HepG2 (cell line): Measurements from ENCODE around the gene RPL4. TPM values are rescaled to one million over a fixed set of nuclear protein-coding genes. Genes with fewer than 3 reads are reported as not detected.

Experiments
- AHR ChIP-seq: IDR thresholded peaks from 2 replicates; pipeline ENCODE4 v1.6.1; 2018; ENCODE audit warnings: missing genetic modification reagents, missing compliant biosample characterization
- BCL6 ChIP-seq: IDR thresholded peaks from 2 replicates; pipeline ENCODE4 v1.6.1; 2016; ENCODE audit warnings: missing genetic modification reagents, missing compliant biosample characterization
- CENPBD1 ChIP-seq: sonication (generic); formaldehyde crosslinking; IDR thresholded peaks from 2 replicates; pipeline ENCODE4 v1.8.0; 2022; ENCODE audit warnings: missing genetic modification reagents, low read depth, mild to moderate bottlenecking, borderline replicate concordance
- CTCF ChIP-seq: sonication (generic); formaldehyde crosslinking; IDR thresholded peaks from 2 replicates; pipeline ENCODE4 v1.5.0; 2020; ENCODE audit warnings: mild to moderate bottlenecking, missing genetic modification reagents, moderate library complexity
- FOXP1 ChIP-seq, 2 experiments: fragments of 450-650 bp in 1 of 2; IDR thresholded peaks; 2 replicates each; pipeline ENCODE4 v1.6.1; 2017 to 2018; ENCODE audit warnings: antibody characterized with exemption in 1 of 2
- GATAD1 ChIP-seq: IDR thresholded peaks from 2 replicates; pipeline ENCODE4 v1.6.1; 2016; ENCODE audit warnings: missing genetic modification reagents, missing compliant biosample characterization
- GATAD2A ChIP-seq: IDR thresholded peaks from 2 replicates; pipeline ENCODE4 v1.6.1; 2016
- MED1 ChIP-seq: sonication (generic); formaldehyde crosslinking; IDR thresholded peaks from 2 replicates; pipeline ENCODE4 v1.4.0; 2020; ENCODE audit warnings: missing genetic modification reagents
- MTA1 ChIP-seq: sonication (generic); formaldehyde crosslinking; IDR thresholded peaks from 2 replicates; pipeline ENCODE4 v1.4.0; 2020; ENCODE audit warnings: missing genetic modification reagents, mild to moderate bottlenecking, borderline replicate concordance
- RBAK ChIP-seq: sonication (generic); formaldehyde crosslinking; IDR thresholded peaks from 2 replicates; pipeline ENCODE4 v1.5.1; 2020; ENCODE audit warnings: mild to moderate bottlenecking, missing genetic modification reagents
- SAFB2 ChIP-seq: sonication (generic); formaldehyde crosslinking; IDR thresholded peaks from 2 replicates; pipeline ENCODE4 v1.5.1; 2020; ENCODE audit warnings: missing genetic modification reagents, low read depth, mild to moderate bottlenecking, borderline replicate concordance
- SIN3A ChIP-seq: IDR thresholded peaks from 2 replicates; pipeline ENCODE4 v1.6.1; 2011; ENCODE audit warnings: low read depth, mild to moderate bottlenecking, control low read depth, low read length, borderline replicate concordance
- ZBTB3 ChIP-seq: sonication (generic); formaldehyde crosslinking; IDR thresholded peaks from 2 replicates; pipeline ENCODE4 v1.4.0; 2020; ENCODE audit warnings: low read depth, mild to moderate bottlenecking, moderate library complexity, missing genetic modification reagents, borderline replicate concordance
- ZBTB49 ChIP-seq: sonication (generic); formaldehyde crosslinking; IDR thresholded peaks from 2 replicates; pipeline ENCODE4 v1.4.0; 2020; ENCODE audit warnings: missing genetic modification reagents, borderline replicate concordance
- ZC3H4 ChIP-seq: sonication (generic); formaldehyde crosslinking; IDR thresholded peaks from 2 replicates; pipeline ENCODE4 v1.4.0; 2020; ENCODE audit warnings: missing genetic modification reagents, borderline replicate concordance
- ZNF335 ChIP-seq: sonication (generic); formaldehyde crosslinking; IDR thresholded peaks from 2 replicates; pipeline ENCODE4 v1.4.0; 2020; ENCODE audit warnings: missing genetic modification reagents
- ZNF367 ChIP-seq: sonication (generic); formaldehyde crosslinking; IDR thresholded peaks from 2 replicates; pipeline ENCODE4 v1.4.0; 2020; ENCODE audit warnings: missing genetic modification reagents, borderline replicate concordance
- ZNF598 ChIP-seq: sonication (generic); formaldehyde crosslinking; IDR thresholded peaks from 2 replicates; pipeline ENCODE4 v1.5.1; 2020; ENCODE audit warnings: mild to moderate bottlenecking, missing genetic modification reagents, borderline replicate concordance
- ZNF782 ChIP-seq: sonication (generic); formaldehyde crosslinking; IDR thresholded peaks from 2 replicates; pipeline ENCODE4 v1.4.0; 2020; ENCODE audit warnings: missing genetic modification reagents, mild to moderate bottlenecking, borderline replicate concordance
- polyA plus RNA-seq, 8 experiments: library from polyadenylated mRNA; depleted of rRNA in 3 of 8; stranded (reverse) in 7 of 8; unstranded in 1 of 8; fragments of >200 nt; fragmentation: Illumina TruSeq in 4 of 8; extraction: Trizol in 4 of 8; gene quantifications; 2 replicates each; pipeline versions ENCODE4 v1.2.1 to v1.2.3, GENCODE V29; 2011 to 2016; ENCODE audit warnings: low read depth in 4 of 8, missing spikeins in 1 of 8, mixed read lengths in 1 of 8; ENCODE audit not compliant: insufficient read depth in 1 of 8
- total RNA-seq, 5 experiments: library from RNA; depleted of rRNA; stranded (reverse); fragments of >200 nt; fragmentation: Illumina TruSeq; extraction: Trizol; gene quantifications; 2 replicates each; pipeline ENCODE4 v1.2.3, GENCODE V29; 2016; ENCODE audit warnings: low read depth in 1 of 5
- TF ChIP-seq, protein P1 (sequence below): sonication (generic); formaldehyde crosslinking; IDR thresholded peaks from 2 replicates; pipeline ENCODE4 v1.8.1; 2023; ENCODE audit warnings: mild to moderate bottlenecking, missing genetic modification reagents, borderline replicate concordance
- TF ChIP-seq, protein P2 (sequence below): sonication (generic); formaldehyde crosslinking; IDR thresholded peaks from 2 replicates; pipeline ENCODE4 v1.5.1; 2020; ENCODE audit warnings: missing genetic modification reagents, mild to moderate bottlenecking, borderline replicate concordance

RPL4 gene
- total and polyA plus RNA-seq, 2 of the 13 experiments (the other 11 are each of a cell fraction or from before 2014, with no cell fraction given), result 3,630 to 3,960 TPM

DNA sequence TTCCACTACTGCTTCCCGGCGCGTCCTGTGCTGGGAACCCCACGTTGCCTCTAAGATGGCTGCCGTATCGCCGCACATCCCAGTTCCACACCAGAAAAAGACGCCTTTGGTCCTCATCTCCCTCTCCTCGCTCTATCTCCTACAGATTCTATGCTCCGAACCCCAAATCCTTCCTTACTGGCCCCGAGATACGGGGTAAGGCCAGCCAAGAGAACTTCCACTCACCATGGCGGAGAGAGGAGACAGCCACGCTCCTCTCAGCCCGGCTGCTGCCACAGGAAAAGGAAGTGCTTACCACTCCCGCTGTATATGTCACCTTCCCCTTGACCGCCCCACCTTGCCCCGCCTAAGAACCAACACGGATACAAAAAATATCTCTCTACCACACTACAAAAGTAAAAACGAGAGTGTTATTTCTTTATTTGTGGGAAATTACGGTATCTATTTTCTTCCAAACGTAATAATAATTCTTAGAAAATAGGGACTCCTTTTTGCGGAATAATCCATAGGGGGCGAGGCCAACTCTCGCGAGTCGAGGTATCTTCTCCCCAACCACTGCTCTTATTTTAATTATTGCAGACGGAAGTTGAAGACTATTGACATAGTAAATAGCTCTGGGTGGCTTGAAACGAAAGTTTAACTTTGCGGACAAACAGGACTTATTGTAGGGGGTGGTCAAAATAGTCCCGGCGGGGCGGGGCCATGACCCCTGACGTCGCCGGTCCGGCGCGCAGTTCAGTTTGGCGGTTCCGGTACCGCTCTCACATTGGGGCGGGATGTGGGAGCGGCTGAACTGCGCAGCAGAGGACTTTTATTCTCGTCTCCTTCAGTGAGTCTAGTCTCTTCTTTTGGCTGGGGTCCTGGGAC, at the start of gene RPL4, which contains the start of gene ZWILCH (continued):
- TF ChIP-seq MTA1 (no peak), ZC3H4 (CRISPR knock-in tag) (peak; percentile 86), ZNF367 (CRISPR knock-in tag) (no peak), ZNF335 (no peak), CENPBD1 (CRISPR knock-in tag) (no peak), ZNF782 (CRISPR knock-in tag) (no peak), CTCF (CRISPR knock-in tag) (no peak), ZBTB3 (CRISPR knock-in tag) (no peak), SIN3A (peak; percentile 98), ZBTB49 (CRISPR knock-in tag) (no peak), MED1 (CRISPR knock-in tag) (0 out of 2 replicates have a peak, but pooled peaks have one; percentile 7), GATAD2A (peak; percentile 30; the same call in 1 of the 2 replicates), RBAK (CRISPR knock-in tag) (no peak), FOXP1 (IDR thresholded peaks at IDR 0.05) (no peak), FOXP1 (CRISPR knock-in tag; IDR thresholded peaks at IDR 0.05) (peak; percentile 60), GATAD1 (CRISPR knock-in tag) (peak; percentile 75; the same call in 1 of the 2 replicates), ZNF598 (CRISPR knock-in tag) (no peak; the same call in 1 of the 2 replicates), SAFB2 (no peak), BCL6 (CRISPR knock-in tag) (0 out of 2 replicates have a peak, but pooled peaks have one; percentile 10), AHR (no peak)
- TF ChIP-seq, protein P1, sequence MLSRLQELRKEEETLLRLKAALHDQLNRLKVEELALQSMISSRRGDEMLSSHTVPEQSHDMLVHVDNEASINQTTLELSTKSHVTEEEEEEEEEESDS (CRISPR knock-in tag), result 0 out of 2 replicates have a peak, but pooled peaks have one; percentile 33
- TF ChIP-seq, protein P2, sequence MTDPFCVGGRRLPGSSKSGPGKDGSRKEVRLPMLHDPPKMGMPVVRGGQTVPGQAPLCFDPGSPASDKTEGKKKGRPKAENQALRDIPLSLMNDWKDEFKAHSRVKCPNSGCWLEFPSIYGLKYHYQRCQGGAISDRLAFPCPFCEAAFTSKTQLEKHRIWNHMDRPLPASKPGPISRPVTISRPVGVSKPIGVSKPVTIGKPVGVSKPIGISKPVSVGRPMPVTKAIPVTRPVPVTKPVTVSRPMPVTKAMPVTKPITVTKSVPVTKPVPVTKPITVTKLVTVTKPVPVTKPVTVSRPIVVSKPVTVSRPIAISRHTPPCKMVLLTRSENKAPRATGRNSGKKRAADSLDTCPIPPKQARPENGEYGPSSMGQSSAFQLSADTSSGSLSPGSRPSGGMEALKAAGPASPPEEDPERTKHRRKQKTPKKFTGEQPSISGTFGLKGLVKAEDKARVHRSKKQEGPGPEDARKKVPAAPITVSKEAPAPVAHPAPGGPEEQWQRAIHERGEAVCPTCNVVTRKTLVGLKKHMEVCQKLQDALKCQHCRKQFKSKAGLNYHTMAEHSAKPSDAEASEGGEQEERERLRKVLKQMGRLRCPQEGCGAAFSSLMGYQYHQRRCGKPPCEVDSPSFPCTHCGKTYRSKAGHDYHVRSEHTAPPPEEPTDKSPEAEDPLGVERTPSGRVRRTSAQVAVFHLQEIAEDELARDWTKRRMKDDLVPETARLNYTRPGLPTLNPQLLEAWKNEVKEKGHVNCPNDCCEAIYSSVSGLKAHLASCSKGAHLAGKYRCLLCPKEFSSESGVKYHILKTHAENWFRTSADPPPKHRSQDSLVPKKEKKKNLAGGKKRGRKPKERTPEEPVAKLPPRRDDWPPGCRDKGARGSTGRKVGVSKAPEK (CRISPR knock-in tag), result no peak
